Measurements from ENCODE around the gene FBLN2. TPM values are rescaled to one million over a fixed set of nuclear protein-coding genes. Genes with fewer than 3 reads are reported as not detected.

The FBLN2 gene
- total RNA-seq, 1 experiment from 2014 or later = 36.7 TPM

- Mint-ChIP-seq H3K36me3 (ENCODE audit: insufficient read depth, unreplicated experiment) (peaks cover 4% of the 10 kb centered on the region), H3K9me3 (ENCODE audit: unreplicated experiment) (no peaks in the 10 kb centered on the region), H3K4me3 (ENCODE audit: unreplicated experiment) (no peak overlapping the region), H3K4me1 (ENCODE audit: low read depth, unreplicated experiment) (no peaks in the 10 kb centered on the region), H3K27ac (ENCODE audit: unreplicated experiment) (no peak overlapping the region), H3K27me3 (ENCODE audit: insufficient read depth, unreplicated experiment) (no peaks in the 10 kb centered on the region)
- intact Hi-C loops (cut with micrococcal nuclease; ENCODE audit: unreplicated experiment) = no loop called here
- Histone ChIP-seq H3K4me3 (ENCODE audit: low read depth, low read length) (no peak overlapping the region), H3K36me3 (ENCODE audit: control insufficient read depth, insufficient read depth, low read length) (no peaks in the 10 kb centered on the region), H3K9me3 (no peaks in the 10 kb centered on the region), H3K4me1 (no peaks in the 10 kb centered on the region), H3K27me3 (replicated peaks; ENCODE audit: control insufficient read depth, insufficient read depth, low read length) (no peaks in the 10 kb centered on the region)
- TF ChIP-seq, protein P1, sequence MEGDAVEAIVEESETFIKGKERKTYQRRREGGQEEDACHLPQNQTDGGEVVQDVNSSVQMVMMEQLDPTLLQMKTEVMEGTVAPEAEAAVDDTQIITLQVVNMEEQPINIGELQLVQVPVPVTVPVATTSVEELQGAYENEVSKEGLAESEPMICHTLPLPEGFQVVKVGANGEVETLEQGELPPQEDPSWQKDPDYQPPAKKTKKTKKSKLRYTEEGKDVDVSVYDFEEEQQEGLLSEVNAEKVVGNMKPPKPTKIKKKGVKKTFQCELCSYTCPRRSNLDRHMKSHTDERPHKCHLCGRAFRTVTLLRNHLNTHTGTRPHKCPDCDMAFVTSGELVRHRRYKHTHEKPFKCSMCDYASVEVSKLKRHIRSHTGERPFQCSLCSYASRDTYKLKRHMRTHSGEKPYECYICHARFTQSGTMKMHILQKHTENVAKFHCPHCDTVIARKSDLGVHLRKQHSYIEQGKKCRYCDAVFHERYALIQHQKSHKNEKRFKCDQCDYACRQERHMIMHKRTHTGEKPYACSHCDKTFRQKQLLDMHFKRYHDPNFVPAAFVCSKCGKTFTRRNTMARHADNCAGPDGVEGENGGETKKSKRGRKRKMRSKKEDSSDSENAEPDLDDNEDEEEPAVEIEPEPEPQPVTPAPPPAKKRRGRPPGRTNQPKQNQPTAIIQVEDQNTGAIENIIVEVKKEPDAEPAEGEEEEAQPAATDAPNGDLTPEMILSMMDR (IDR thresholded peaks at IDR 0.05; ENCODE audit: insufficient read depth in 1 of 2, low read depth in 1 of 2, low read length in 1 of 2, severe bottlenecking in 1 of 2, unreplicated experiment in 1 of 2) = no peak
- no peak for DNase-seq
- POLR2A ChIA-PET = no interaction called here
- CTCF ChIA-PET = interaction anchor here (1.3 kb wide), 1 partner anchor 12 kb away, joined by 4 read pairs; no protein-coding TSS in a partner anchor
- BruUV-seq (replicated peaks) = no TSS peak
Measured at GRCh38 chr3:13636186-13636585, 87.3 kb downstream of the FBLN2 start.

- Mint-ChIP-seq H3K9me3 (ENCODE audit: unreplicated experiment) (no peaks in the 10 kb centered on the region), H3K4me1 (ENCODE audit: low read depth, unreplicated experiment) (no peaks in the 10 kb centered on the region), H3K27ac (ENCODE audit: unreplicated experiment) (no peak overlapping the region), H3K4me3 (ENCODE audit: unreplicated experiment) (no peak overlapping the region), H3K36me3 (ENCODE audit: insufficient read depth, unreplicated experiment) (peaks cover 4% of the 10 kb centered on the region), H3K27me3 (ENCODE audit: insufficient read depth, unreplicated experiment) (no peaks in the 10 kb centered on the region)
- no peak overlapping the region for H3K4me3 ChIP-seq (ENCODE audit: low read depth, low read length)
- TF ChIP-seq, protein P1 (IDR thresholded peaks at IDR 0.05; ENCODE audit: insufficient read depth in 1 of 2, low read depth in 1 of 2, low read length in 1 of 2, severe bottlenecking in 1 of 2, unreplicated experiment in 1 of 2) = no peak
- DNase-seq = no peak
- H3K9me3 ChIP-seq = no peaks in the 10 kb centered on the region
- ChIA-PET POLR2A (no interaction called here), CTCF (interaction anchor here (1.3 kb wide), 1 partner anchor 12 kb away, joined by 4 read pairs; no protein-coding TSS in a partner anchor)
- no peaks in the 10 kb centered on the region for H3K4me1 ChIP-seq
- no peaks in the 10 kb centered on the region for H3K27me3 ChIP-seq (replicated peaks; ENCODE audit: control insufficient read depth, insufficient read depth, low read length)
- intact Hi-C loops (cut with micrococcal nuclease; ENCODE audit: unreplicated experiment) = no loop called here
- BruUV-seq (replicated peaks) = no TSS peak
- H3K36me3 ChIP-seq (ENCODE audit: control insufficient read depth, insufficient read depth, low read length) = no peaks in the 10 kb centered on the region
Measured at GRCh38 chr3:13636874-13637273, 87.9 kb downstream of the FBLN2 start.

DNA sequence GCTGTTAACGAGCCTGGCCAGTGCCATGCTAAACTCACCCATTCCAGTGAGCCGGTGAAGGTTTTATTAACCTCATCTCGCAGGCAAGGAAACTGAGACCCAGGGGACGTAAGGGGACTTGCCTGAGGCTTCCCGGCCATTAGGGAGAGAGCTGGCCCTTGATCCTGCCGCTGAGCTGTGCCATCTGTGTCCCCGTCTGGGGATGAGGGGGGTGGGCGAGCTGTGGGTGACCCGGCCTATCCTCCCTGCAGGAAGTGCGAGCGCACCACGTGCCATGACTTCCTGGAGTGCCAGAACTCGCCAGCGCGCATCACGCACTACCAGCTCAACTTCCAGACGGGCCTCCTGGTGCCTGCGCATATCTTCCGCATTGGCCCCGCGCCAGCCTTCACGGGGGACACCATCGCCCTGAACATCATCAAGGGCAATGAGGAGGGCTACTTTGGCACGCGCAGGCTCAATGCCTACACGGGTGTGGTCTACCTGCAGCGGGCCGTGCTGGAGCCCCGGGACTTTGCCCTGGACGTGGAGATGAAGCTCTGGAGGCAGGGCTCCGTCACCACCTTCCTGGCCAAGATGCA is 88.5 kb downstream of the FBLN2 start:
- H3K4me1 Mint-ChIP-seq (ENCODE audit: low read depth, unreplicated experiment) = no peaks in the 10 kb centered on the region
- H3K36me3 ChIP-seq (ENCODE audit: control insufficient read depth, insufficient read depth, low read length) = no peaks in the 10 kb centered on the region
- ChIA-PET CTCF (interaction anchor here (1.3 kb wide), 1 partner anchor 11 kb away, joined by 4 read pairs; no protein-coding TSS in a partner anchor), POLR2A (no interaction called here)
- no peak overlapping the region for H3K4me3 ChIP-seq (ENCODE audit: low read depth, low read length)
- no peaks in the 10 kb centered on the region for H3K4me1 ChIP-seq
- no peak overlapping the region for H3K4me3 Mint-ChIP-seq (ENCODE audit: unreplicated experiment)
- no peak for DNase-seq
- no peaks in the 10 kb centered on the region for H3K27me3 ChIP-seq (replicated peaks; ENCODE audit: control insufficient read depth, insufficient read depth, low read length)
- no peaks in the 10 kb centered on the region for H3K9me3 ChIP-seq
- TF ChIP-seq, protein P1 (IDR thresholded peaks at IDR 0.05; ENCODE audit: insufficient read depth in 1 of 2, low read depth in 1 of 2, low read length in 1 of 2, severe bottlenecking in 1 of 2, unreplicated experiment in 1 of 2) = no peak
- H3K9me3 Mint-ChIP-seq (ENCODE audit: unreplicated experiment) = no peaks in the 10 kb centered on the region
- H3K27me3 Mint-ChIP-seq (ENCODE audit: insufficient read depth, unreplicated experiment) = no peaks in the 10 kb centered on the region
- peaks cover 4% of the 10 kb centered on the region for H3K36me3 Mint-ChIP-seq (ENCODE audit: insufficient read depth, unreplicated experiment)
- BruUV-seq (replicated peaks) = no TSS peak
- no peak overlapping the region for H3K27ac Mint-ChIP-seq (ENCODE audit: unreplicated experiment)
- intact Hi-C loops (cut with micrococcal nuclease; ENCODE audit: unreplicated experiment) = no loop called here
